GM21737 (cell line): Measurements from ENCODE around the gene CCDC8.
"Not testable (repeated sequence)": the region's sequence is repeated elsewhere in the genome, so short reads cannot be mapped to it uniquely, and the experiment has no call there.

Source experiments
- ATAC-seq: cut with Tn5 transposase; IDR thresholded peaks from one replicate; pipeline ENCODE4 v1.9.1; 2021; ENCODE audit warnings: mild to moderate bottlenecking, moderate library complexity; ENCODE audit not compliant: unreplicated experiment

Gene CCDC8

DNA sequence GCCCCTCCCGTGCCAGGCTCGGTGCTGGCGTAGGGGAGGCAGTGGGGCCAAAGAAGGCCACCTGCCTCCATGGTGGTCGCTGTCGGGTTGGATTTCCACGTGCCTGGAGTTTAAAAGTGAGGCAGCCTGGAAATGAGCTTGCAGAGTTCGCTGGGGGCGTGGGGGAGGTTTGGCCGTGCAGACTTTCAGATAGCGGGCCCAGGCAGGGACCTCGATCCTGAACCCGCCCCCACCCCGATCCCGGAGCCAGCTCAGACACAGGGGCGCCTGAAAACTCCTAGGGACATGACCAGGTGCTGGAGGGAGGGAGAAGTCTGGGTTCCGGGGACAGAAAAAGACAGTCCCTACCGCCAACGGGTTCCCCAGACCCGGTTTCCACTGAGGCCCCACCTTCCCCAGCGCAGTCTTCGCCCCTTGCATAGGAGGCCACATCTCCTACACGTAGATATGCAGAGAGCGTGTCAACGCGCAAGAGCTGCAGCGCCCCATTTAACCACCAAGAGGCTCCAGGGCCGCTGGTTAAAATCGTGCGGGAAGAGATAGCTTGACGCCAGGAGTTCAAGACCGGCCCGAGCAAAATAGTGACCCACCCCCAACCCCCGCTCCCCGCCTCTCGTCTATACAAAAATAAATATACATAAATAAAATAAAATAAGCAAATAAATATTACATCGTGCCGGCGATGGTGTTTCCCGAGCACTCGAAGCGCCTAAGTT, 8.5 kb downstream of the CCDC8 start:
- ATAC-seq, result no peak

DNA sequence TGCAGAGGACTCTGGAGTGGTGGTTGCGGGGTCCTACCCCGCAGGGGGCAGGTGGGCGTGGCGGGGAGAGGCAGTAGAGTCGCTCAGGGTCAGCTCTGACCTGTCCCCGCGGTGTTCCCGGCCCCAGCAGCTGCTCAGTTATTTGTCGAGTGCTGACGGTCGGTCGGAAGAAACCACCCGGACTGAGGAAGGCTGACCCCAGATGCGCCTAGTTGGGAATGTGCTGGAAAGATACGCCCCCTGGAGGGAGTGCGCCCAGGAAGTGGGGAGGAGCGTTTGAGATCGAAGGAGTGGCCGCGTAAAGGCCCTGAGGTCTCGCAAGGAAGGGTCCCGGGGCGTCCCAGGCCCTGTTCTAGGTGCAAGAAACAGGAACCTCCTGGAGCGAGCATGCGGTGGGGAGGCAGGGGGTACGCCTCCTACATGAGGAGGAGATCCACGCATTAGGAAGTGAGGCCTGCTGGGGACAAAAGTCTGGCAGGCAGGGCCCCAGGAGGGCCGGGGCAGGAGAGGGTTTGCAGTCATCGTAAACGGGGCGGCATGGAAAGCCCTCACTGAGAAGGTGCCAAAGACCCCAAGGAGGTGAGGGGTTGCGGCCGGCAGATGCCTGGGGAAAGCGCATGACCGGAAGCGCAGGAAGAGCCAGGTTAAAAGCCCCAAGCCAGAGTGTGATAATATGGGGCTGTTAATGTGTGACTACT, 9.2 kb downstream of the CCDC8 start:
- no peak for ATAC-seq

DNA sequence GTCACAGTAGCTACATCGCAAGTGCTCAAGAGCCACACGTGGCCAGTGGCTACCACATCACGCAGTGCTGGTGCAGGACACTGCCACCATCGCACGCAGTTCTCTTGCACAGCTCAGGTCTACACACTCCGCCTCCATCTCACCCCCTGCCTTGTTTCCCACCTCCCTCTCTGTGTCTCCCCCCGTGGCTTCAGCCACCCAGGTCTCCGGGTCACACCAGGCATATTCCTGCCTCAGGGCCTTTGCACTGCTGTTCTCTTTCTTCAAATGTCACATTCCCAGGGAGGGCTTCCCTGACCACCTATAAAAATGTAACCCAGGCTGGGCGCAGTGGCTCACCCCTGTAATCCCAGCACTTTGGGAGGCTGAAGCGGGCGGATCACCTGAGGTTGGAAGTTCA, 10.6 kb downstream of the CCDC8 start:
- no peak for ATAC-seq

DNA sequence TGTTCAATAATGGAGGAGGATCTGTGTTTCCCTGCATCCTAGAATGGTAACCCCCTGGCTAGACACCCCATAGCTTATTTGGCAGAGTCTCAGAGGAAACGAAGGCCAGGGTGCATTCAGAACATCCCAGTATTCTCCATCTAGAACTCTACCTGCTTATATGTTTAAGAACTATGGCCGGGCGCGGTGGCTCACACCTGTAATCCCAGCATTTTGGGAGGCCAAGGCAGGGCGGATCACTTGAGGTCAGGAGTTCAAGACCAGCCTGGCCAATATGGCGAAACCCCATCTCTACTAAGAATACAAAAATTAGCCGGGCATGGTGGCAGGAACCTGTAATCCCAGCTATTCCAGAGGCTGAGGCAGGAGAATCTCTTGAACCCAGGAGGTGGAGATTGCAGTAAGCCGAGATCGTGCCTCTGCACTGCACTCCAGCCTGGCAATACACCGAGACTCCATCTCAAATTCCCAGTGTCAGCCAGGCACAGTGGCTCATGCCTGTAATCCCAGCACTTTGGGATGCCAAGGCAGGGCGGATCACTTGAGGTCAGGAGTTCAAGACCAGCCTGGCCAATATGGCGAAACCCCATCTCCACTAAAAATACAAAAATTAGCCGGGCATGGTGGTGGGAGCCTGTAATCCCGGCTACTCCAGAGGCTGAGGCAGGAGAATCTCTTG, 15.4 kb downstream of the CCDC8 start:
- ATAC-seq, result not testable (repeated sequence)

DNA sequence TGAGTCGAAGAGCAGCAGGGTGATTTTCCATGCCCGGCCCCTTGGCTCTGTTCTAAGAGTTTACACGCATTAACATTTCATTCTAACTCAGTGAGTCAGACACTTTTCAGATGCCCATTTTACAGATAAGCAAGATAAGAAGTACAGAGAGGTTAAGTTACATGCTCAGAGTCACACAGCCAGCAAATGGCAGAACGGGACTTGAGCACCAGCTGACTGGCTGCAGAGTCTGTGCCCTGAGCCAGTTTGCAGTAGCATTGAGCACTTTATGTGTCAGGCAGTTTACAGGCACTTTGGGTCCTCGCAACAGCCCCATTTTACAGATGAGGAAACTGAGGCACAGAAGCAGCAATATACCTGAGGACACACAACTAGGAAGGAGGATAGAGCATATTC, 19.0 kb downstream of the CCDC8 start:
- no peak for ATAC-seq

DNA sequence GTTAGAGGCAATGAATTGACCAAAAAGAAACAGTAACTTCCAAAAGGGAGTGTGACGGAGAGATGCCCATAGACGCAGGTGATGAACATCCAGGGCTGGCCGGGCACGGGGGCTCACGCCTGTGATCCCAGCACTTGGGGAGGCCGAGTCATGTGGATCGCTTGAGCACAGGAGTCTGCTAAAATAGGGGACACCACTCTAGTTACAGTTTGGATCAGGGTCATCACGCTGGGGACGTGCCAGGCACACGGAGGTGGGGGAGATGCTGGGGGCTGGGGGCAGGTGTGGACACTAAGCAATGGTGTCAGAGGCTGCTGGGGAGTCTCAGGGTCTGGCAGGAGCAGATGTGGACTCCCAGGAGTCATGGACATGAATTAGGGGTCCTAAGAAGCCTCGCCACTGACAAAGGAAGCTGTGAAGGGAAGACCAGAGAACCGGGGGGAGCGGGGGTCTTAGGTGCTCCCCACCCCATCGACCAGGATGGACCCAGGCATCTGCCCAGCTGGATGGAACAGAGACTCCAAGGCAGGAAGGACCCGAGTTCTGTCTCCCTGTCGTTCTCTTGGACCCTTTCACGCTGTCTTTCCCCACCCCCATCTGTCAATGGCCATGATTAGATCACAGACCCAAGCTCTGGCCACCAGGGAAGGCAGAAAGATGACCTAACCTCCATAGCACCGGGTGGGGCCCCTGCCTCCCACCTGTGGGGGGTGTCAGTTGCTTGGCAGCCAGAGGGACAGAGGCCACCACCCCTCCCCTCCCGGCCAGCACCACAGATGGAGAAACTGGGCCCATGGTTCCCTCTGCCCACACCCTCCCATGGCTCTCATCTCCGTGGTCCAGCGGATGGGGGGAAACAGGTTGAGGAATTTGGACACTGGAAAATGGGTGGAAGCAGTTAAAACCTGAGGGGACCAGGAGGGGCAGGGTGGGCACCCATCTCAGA, 19.6 kb downstream of the CCDC8 start:
- no peak for ATAC-seq

DNA sequence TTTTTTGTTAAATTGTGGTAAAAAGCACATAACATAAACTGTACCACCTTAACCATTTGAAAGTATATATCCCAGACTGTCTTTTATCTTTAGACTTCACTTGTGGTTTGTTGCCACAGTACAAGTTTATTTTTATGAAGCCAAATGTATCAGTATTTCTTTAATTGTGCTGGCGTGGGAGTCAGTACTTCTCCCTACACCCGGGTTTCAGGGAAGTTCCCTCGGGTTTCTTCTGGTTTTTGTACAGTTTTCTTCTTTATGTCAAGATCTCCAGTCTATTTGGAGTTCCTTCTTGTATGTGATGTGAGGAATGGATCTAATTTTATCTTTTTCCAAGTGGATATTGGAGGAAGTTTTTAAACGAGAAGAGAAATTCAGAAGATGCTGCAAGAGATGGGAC, 20.5 kb downstream of the CCDC8 start:
- no peak for ATAC-seq

DNA sequence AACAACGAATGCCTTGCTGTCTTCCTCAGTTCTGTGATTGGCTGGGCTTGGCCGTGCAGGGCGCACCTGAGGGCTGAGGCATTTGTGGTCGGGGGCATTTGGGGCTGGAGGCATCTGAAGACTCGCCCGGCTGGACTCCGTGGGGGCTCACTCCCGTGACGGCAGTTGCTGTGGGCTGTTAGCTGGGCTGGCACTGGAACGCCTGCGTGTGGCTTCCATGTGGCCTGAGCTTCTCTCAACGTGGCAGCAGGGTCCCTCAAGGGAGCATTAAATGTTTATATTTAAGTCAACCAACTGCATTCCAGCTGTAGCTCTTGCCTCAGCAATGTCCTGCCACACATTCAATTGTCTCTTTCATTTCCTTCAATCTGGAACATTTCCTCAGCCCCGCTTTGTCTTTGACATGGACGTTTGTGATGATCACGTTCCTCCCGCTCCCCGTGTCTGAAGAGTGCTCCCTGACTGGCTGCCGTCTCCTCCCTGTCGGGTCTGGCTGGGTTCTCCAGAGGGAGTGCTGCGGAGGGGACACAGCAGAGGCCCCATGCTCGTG, 21.0 kb downstream of the CCDC8 start:
- no peak for ATAC-seq

DNA sequence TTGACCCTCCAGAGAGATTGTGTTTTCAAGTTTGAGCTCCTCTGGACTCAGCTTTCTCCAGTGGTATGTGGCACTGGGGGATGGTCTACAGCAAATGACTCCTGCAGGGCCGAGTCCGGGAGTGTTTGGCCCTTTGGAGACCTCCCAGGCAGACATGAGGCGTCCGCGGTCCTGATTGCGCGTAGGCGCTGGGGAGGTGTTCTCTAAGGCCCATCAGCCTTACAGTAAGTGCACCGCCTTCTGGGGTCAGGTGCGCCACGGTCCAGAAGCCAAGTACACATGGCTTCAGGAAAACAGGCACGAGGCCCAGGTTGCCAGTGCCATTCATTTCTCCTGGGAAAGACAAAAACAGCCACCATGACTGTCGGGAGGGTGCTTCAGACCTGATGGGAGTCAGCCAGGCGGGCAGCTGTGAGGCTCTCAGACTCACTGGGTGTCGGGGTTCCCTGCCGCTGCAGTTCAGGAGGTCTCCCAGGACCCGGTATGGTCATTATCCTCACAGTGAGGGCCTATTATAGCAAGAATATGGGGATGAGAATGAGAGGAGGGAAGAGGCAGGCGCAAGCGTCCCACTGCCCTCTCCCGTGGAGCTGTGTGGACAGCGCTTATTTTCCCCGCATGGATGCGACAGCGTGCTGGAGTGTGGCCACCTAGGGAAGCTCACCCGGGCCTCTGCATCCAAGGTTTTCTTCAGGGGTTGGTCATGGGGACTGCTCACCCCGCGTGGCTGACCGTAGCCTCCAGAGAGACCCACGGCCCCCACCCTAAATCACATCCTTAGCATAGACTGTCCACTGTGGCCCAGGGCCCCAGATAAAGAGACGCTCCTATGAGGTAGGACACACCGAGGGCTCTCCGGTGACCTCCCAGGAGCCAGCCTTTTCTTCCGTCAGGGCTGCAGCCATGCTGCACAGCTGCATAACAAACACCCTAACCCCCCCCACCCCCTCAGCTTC, 21.8 kb downstream of the CCDC8 start:
- ATAC-seq, result no peak

DNA sequence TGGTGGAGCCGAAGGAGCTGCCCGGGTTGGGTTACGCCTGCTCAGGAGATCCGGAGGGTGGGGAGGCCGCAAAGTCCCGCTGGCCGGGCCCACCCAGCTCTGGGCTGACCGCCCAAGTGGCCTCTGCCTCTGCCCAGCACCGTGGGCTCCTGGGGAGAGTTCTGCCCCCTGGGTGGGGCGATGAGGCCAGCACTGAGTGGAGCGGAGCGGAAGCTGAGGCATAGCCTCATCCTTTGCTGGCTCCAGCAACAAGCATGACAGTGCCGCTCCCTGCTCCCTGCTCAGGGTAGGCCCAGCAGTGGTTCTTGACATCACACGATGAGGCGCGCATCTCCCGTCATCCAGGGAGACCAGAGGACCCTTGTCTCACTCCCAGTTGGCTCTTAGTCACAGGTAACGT, 22.5 kb downstream of the CCDC8 start:
- no peak for ATAC-seq

DNA sequence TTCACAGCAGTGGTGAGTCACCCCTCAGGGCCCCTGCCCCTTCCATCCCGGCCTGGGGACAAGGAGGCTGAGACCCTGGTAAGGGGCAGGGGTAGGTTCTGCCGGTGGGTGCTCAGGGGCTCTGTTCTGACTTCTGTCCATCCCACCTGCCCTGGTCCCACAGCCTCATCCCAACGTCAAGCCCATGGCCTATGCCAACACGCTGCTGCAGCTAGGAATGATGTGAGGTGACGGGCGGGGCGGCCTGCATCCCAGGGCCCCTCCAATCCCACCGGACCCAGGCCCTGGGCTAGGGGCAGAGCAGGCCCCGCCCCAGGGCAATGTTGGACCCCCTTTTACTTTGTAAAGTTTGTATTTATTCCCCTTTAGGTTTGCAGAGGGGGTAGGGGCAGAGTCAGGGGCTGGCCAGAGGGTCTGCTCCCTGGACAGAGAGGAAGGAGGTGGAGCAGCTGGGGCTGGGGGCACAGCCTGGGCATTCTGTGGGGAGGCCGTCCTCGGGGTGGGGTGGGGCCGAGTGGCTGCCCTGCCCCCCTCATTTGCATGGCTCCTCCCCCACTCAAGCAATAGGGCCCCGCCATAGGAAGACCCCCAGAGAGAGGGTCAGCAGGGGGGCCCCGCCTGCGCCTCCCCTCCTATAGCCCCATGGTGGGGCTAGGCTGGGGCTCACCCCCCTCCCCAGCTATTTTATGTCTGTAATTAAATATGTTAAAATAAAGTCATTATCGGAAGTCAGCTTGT, 23.1 kb downstream of the CCDC8 start:
- ATAC-seq, result no peak

DNA sequence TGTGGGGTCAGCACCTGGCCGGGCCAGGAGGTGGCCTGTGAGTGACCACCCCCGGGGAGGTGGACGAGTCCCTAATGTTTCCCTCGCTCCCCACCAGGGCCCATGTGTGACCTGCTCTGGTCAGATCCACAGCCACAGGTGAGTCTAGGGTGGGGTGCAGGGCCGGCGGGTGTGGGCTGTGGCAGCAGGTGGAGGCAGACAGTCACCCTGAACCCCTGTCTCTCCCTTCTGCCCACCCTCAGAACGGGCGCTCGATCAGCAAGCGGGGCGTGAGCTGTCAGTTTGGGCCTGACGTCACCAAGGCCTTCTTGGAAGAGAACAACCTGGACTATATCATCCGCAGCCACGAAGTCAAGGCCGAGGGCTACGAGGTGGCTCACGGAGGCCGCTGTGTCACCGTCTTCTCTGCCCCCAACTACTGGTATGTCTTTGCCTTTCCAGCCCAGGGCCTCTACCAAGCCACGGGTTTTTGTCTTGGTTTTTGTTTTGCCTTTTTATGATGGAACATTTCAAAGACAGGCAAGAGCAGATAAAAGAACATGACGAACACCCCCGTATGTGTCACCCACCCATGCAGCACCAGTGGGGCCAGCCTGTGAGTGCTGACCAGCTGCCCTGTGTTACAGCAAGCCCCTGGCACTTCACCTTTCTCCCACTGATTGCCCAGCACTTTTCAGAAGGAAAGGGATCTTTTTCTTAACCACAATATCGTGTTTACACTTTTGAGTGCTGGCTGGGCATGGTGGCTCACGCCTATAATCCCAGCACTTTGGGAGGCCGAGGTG, 24.9 kb downstream of the CCDC8 start:
- ATAC-seq, result no peak

DNA sequence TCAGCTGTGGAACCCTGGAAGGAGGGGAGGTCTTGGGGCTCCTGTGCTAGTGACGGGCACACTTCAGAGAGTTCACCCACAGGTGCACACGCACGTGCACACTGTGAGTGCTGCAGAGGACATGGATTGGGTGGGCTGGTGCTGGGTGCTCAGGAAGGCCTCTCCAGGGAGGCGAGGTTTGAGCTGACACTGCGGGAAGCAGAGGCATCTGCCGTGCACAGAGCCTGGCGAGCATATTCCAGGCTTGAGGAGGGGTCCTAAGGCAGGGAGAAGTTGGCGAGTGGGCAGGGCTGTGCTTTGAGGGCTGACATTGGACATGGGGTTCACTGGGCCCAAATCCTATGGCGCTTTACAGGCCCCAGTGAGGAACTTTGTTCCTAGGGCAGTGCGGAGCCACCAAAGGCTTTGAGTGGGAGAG, 25.6 kb downstream of the CCDC8 start:
- ATAC-seq, result no peak

DNA sequence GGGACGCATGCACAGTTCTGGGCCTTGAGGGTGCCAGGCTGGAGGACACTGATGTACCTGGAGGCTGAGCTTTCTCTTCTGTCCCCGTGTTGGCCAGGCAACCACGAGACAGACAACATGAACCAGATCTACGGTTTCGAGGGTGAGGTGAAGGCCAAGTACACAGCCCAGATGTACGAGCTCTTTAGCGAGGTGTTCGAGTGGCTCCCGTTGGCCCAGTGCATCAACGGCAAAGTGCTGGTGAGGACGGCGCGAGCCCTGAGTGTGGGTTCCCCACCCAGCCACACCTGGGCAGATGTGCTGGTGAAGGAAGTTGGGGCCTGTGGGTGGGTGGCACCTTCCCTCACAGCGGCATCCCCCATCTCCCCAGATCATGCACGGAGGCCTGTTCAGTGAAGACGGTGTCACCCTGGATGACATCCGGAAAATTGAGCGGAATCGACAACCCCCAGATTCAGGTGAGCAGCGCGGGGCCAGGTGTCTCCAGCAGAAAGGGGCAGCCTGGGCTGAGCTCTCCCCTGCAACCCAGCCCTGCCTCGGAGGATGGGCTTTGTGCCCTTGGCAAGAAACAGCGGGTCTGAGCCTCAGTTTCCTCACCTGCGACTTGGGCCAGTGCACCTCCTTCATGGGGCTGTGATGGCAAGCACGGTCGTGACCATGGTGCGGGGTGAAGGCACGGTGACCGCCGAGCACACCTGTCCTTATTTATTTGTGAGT, 26.2 kb downstream of the CCDC8 start:
- ATAC-seq, result no peak

DNA sequence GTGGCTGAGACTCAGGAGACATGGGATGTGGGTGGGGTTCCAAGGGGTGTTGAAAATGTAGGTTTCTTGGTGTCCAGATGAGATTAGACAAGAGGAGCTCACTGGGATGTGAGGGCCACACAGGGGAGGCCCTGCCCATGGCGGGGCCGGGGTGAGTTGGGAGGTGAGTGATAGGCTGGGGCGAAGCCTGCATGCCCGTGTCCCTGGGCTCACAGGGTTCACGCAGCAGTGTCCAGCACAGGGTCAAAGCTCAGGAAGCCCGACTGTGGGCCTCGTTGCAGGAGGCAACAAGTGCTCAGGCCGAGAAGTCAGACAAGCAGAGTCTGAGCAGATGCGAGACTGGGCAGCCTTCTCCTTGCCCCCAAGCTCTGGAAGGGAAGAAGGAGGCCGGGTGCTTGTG, 27.2 kb downstream of the CCDC8 start:
- no peak for ATAC-seq

DNA sequence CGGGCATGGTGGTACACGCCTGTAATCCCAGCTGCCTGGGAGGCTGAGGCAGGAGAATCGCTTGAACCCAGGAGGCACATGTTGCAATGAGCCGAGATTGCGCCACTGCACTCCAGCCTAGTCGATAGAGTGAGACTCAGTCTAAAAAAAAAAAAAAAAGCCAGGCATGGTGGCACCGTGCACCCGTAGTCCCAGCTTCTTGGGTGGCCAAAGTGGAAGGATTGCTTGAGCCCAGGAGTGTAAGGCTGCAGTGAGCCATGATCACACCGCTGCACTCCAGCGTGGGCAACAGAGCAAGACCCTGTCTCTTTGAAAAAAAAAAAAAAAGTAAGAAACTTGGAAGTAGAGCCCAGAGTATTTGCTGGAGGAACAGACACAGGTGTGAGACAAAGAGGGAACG, 27.7 kb downstream of the CCDC8 start:
- ATAC-seq, result no peak

DNA sequence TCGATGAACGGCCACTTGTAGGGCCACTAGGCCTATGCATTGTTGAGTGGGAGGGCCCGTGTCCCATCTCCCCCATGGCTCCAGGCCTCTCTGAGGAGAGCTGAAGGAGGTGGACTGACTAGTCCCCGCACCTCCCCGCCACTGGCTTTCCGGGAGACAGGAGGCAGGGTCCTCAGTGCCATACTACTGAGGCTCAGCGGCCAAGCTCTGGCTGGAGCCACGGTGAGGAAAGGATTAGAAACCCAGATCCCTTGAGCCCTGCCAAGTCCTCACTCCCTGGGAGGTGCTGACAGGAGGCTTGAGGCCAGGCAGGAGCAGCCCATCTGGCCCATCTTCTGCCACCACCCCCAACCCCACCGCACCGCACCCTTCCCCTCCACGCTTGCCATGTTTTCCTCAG, 29.0 kb downstream of the CCDC8 start:
- ATAC-seq, result no peak

DNA sequence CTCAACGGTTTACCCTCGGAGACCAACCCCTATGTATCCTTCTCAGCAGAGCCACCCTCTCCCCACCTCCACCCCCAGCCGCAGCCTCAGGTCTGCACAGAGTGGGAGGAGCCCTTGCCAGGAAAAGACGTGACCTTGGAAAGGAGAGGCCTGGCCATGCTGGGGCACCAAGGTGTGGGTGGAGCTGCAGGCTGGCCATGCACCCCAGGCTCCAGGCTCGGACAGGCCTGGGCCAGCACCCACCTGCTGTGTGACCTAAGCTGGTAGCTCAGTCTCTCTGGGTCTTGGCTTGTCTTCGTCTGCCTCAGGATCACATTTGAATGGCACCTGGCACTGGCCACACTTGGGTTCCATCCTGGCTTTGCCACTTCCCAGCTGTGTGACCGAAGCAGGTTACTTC, 29.5 kb downstream of the CCDC8 start:
- no peak for ATAC-seq
